DND-41 (cell line): ENCODE measurements around the gene PTPRD.

Experiments
- CTCF ChIP-seq: IDR thresholded peaks from 2 replicates; pipeline ENCODE4 v1.5.1; 2012; ENCODE audit warnings: borderline replicate concordance, low read length, moderate library complexity, mild to moderate bottlenecking; ENCODE audit not compliant: poor library complexity, severe bottlenecking; ENCODE audit errors: extremely low read depth
- EZH2 ChIP-seq: IDR thresholded peaks from 3 replicates; pipeline ENCODE4 v1.6.1; 2012; ENCODE audit warnings: borderline replicate concordance, low read depth, mild to moderate bottlenecking, moderate library complexity, low read length, inconsistent platforms; ENCODE audit not compliant: severe bottlenecking

- TF ChIP-seq CTCF, result no peak
- no peak for TF ChIP-seq EZH2
Measured at GRCh38 chr9:9536523-9536922, 1076.3 kb downstream of the PTPRD start.
